Omental fat pad (tissue), 4 donors: ENCODE data around the gene LIG1. TPM values are rescaled to one million over a fixed set of nuclear protein-coding genes. Genes with fewer than 3 reads are reported as not detected.
"Not testable (repeated sequence)": the region's sequence is repeated elsewhere in the genome, so short reads cannot be mapped to it uniquely, and the experiment has no call there.

Experiments used
- ATAC-seq: fragments of 150-250 bp; one replicate; pipeline ENCODE4 v1.9.1; 2016; ENCODE audit warnings: mild to moderate bottlenecking, moderate library complexity; ENCODE audit not compliant: low FRiP score
- DNase-seq: peaks from one replicate; pipeline ENCODE4 v3.0.0-alpha.2; 2019; ENCODE audit warnings: low spot score
- total RNA-seq, 4 donors: library from RNA; depleted of rRNA; stranded (reverse); fragments of >200 nt; gene quantifications; one replicate each; pipeline ENCODE4 v1.1.0, GENCODE V29; 2016
- TF ChIP-seq, protein P1 (sequence below), 3 donors: fragments of 450-650 bp; IDR thresholded peaks; one replicate each; pipeline ENCODE4 v1.5.1; 2016 to 2017; ENCODE audit warnings: antibody characterized with exemption in 3 of 3, mild to moderate bottlenecking in 3 of 3, moderate library complexity in 2 of 3

Gene LIG1
- total RNA-seq, 4 donors from 2014 or later = 6.1 to 10.9 (median 7.3) TPM

DNA sequence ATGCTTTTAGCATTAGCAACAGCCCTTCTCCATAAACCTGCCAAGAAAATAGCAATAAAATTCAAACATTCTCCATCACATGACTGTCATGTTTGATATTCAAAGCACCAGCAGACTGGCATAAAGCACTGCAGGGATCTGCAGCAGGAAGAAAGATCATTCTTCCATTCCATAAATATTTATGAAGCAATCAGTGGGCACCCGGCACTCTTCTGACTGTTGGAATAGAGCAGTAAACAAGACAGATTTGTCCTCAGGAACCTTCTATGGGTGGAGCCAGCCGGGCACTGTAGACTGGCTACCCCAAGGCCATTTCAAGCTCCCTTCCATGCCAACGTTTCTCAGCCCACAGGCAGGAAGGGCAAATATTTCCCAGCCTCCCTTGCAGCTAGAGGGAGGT, 85.1 kb downstream of the LIG1 start:
- ATAC-seq = no peak
- DNase-seq = no peak

DNA sequence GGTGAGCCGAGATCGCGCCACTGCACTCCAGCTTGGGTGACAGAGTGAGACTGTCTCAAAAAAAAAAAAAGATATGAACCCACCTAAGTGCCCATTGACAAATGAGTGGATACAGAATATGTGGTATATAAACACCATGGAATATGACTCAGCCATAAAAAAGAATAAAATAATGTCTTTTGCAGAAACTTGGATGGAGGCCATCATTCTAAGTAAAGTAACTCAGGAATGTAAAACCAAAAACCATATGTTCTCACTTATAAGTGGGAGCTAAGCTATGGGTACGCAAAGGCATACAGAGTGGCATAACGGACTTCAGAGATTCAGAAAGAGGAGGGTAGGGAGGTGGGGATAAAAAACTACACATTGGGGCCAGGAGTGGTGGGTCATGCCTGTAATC, 89.0 kb downstream of the LIG1 start:
- ATAC-seq = no peak
- TF ChIP-seq, protein P1, sequence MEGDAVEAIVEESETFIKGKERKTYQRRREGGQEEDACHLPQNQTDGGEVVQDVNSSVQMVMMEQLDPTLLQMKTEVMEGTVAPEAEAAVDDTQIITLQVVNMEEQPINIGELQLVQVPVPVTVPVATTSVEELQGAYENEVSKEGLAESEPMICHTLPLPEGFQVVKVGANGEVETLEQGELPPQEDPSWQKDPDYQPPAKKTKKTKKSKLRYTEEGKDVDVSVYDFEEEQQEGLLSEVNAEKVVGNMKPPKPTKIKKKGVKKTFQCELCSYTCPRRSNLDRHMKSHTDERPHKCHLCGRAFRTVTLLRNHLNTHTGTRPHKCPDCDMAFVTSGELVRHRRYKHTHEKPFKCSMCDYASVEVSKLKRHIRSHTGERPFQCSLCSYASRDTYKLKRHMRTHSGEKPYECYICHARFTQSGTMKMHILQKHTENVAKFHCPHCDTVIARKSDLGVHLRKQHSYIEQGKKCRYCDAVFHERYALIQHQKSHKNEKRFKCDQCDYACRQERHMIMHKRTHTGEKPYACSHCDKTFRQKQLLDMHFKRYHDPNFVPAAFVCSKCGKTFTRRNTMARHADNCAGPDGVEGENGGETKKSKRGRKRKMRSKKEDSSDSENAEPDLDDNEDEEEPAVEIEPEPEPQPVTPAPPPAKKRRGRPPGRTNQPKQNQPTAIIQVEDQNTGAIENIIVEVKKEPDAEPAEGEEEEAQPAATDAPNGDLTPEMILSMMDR (IDR thresholded peaks at IDR 0.05) = no peak
- no peak for DNase-seq

More for the DNA sequence above, 85.1 kb downstream of the LIG1 start:
- TF ChIP-seq, protein P1 (IDR thresholded peaks at IDR 0.05) = no peak

GRCh38 chr19:48070177-48070769, 99.9 kb downstream of the LIG1 start:
- not testable (repeated sequence) for ATAC-seq, DNase-seq

- DNase-seq (no peak), ATAC-seq (no peak)
- TF ChIP-seq, protein P1 (IDR thresholded peaks at IDR 0.05) = no peak
Observed at GRCh38 chr19:48069435-48069834, 100.7 kb downstream of the LIG1 start.

Other genes starting within 250 kb of the LIG1 start
- not detected for gene BSPH1, start 178.2 kb downstream of the LIG1 start, total RNA-seq
- not detected for gene ELSPBP1, start 175.7 kb downstream of the LIG1 start, total RNA-seq
- not detected for gene CABP5, start 126.3 kb downstream of the LIG1 start, total RNA-seq
- 1 to 10 TPM; 1.7 to 5.7 (median 3.9) TPM for gene PLA2G4C, start 59.5 kb downstream of the LIG1 start, total RNA-seq
- 1 to 10 TPM; 1.5 to 3.3 (median 2.0) TPM for gene ZSWIM9, start 336 bp upstream of the LIG1 start, total RNA-seq
- 100 to 1,000 TPM in 1 of 4 donors, 10 to 100 TPM in 3; 28.3 to 144 (median 46.6) TPM for gene CARD8, start 85.6 kb upstream of the LIG1 start, total RNA-seq
- under 1 TPM in 1 of 4 donors, not detected in 3; 0.47 TPM for gene ZNF114, start 99.7 kb upstream of the LIG1 start, total RNA-seq
- gene EMP3, start 155.2 kb upstream of the LIG1 start, total RNA-seq = 100 to 1,000 TPM in 1 of 4 donors, 10 to 100 TPM in 3; 48.6 to 173 (median 58.9) TPM
- gene TMEM143, start 193.6 kb upstream of the LIG1 start, total RNA-seq = 10 to 100 TPM in 1 of 4 donors, 1 to 10 TPM in 3; 2.0 to 11.5 (median 5.1) TPM
- not detected for gene SYNGR4, start 194.0 kb upstream of the LIG1 start, total RNA-seq
- 100 to 1,000 TPM in 1 of 4 donors, 10 to 100 TPM in 3; 72.2 to 102 (median 75.3) TPM for gene KDELR1, start 221.2 kb upstream of the LIG1 start, total RNA-seq
- under 1 TPM; 0.12 to 0.63 (median 0.33) TPM for gene GRIN2D, start 223.3 kb upstream of the LIG1 start, total RNA-seq